ENCODE data around the gene DNAH8.
A peak's percentile ranks its signal among the peaks of the same experiment; 100 is the strongest.

Gene DNAH8

DNA sequence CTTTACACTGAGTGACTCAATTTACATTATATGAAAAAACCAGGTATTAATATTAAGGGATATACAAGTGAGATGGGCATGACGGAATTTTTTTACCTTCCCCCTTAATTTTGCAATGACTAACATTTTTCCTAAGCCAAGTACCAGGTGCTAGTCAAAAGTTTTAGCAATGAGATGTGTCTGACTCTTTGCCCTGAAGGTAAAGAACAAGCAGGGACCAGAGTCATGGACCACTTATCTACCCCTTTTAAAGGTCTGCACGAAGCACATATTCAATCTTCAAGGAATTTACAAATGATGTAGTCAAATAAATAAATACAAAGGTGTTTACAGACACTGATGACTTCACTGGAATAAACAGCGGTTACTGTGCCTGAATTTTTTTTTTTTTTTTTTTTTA lies 13.6 kb upstream of the DNAH8 start:
- no peak for DNase-seq

DNA sequence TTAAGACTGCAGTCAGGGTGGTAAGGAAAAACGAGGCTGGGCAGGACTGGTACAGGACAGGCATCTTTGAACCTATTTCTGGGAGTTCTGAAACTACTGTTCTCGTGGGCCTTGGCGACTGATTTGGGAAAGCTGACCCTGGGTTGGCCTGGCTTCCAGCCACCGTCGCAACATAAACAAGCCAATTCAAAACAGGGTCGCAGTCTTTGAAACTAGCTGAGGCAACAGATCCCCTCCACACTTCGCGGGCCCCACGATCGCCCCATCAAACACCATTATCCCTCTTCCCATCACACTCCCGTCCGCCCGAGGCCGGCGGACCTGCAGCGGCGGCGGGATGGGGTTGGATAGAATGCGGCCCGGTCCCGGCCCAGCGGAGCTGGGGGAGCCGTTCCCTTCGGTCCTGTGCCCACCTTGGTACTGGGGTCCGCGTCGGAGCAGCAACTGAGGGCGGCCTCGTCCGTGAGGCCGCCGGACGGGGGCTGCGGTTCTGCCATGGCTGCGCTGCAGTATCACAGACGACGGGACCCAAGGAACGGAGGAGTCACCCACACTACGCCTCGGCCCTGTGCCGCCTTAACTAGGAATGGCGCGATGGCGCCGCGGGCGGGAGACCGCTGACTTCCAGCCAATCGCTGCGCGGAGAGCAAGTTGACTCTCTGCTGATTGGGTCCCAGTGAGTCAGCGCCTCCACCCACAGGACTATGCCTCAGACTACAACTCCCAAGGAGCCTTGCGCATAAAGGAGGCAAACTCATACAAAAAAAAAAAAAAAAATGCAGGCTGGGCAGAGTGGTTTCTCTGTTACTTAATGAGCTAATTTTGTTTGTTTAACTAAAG lies 12.3 kb upstream of the DNAH8 start, which contains the start of gene GLO1:
Gene GLO1 (minus strand): TSS at position 588 of the 840 bp plus-strand sequence. CDS start 91 bp downstream, at position 497.
- peak; percentile 97 for DNase-seq

- DNase-seq = no peak
Observed at GRCh38 chr6:38703949-38704590, 11.0 kb upstream of the DNAH8 start.

DNA sequence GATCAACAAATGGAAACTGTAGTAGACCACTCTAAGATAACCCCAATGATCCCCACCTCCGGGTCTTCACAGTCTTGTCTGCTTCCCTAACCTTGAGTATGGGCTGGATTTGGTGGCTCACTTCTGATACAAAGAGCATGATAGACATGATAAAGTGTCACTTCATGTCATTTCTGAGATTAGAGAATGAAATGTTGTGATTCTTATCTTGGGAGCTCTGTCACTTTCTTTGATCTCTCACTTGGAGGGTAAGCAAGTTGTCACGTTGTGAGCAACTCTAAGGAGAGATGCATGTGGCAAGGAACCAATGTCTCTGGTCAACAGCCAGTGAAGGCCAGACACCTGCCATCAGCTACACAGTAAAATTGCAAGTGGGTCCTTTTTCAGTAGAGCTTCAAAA lies 9.2 kb upstream of the DNAH8 start:
- DNase-seq = no peak

DNA sequence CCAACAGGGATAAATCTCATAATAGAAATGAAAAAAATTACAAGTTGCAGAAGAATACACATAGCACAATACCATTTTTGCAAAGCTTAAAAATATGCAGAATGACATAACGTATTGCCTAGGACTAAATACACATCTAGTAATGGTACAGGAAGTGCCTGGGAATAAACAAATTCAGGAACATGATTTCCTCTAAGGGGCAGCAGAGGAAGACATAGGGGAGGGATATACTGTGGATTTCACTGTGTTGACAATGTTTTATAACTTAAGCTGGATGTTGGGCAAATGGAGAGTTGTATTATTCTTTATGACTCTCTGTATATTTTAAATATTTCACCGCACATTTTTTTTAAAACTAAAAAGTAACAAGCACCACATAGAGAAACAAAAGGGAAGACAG lies 6.6 kb upstream of the DNAH8 start:
- DNase-seq = no peak

DNA sequence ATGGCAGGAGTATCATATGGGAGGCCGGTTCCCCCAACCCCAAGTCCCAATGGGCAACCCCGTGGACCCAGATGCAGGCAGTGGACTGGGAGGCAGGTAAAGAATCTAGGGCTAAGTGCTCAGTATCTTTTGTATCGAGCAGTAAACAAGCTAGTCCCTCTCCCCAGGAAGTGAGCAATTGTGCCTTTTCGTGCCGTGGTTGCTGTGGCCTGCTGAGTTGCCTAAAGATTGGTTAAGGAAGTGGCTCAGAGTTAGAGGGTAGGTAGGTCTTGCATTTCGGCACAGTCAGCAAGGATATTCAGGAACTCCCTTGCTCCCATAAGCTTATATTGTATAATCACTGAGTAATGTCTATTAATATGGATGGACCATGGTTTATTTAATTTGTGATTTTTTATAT lies 1.3 kb upstream of the DNAH8 start:
- DNase-seq = peak; percentile 72

GRCh38 chr6:38714239-38715015 lies 684 bp upstream of the DNAH8 start:
- peak; percentile 15 for DNase-seq

DNA sequence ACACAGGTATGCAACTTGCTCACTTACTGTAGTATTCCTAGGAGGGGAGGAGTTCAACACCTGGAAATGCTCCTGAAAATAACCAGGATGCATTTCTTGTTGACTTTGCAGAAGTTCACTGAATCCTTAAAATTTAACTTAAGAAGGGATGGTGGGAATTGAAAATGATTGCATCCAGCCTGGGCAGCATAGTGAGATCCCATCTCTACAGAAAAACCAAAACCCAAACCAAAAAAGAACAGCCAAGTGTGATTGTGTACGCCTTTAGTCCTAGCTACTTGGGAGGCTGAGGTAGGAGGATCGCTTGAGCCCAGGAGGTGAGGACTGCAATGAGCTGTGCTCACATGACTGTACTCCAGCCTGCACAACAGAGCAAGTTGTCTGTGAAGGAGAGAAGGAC lies 1.7 kb downstream of the DNAH8 start:
- no peak for DNase-seq

DNA sequence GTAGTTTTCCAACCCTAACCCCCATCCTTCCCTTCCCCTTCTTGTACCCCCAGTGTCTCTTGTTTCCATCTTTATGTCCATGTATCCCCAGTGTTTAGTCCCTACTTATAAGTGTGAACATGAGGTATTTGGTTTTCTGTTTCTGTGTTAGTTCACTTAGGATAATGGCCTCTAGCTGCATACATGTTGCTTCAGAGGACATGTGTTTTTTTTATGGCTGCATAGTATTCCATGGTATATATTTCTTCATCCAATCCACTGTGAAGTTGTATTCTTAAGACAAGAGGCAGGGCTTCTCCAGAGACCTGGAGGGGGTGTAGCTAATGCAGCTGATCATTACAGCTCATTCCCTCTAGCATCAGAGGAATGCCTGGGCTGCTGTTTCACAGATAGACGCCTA lies 4.2 kb downstream of the DNAH8 start:
- no peak for DNase-seq

DNA sequence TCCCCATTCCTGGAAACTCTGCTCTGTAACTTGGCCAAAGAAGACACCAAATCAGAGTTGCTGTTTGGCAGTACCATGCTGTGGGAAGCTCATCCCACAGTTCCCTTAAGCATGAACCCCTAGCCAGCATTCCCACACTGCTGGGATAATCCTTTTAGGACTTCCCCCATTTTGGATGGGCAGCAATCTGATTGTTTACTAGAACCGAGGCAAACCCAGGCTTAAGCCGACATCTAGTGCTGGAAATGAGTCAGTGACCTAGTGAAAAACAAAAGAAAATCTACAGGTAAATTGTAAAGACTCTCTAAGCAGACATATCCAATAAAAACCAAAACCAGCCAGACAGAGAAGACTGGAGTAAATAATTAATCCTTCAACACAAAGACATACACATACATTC lies 5.2 kb downstream of the DNAH8 start:
- DNase-seq = no peak

DNA sequence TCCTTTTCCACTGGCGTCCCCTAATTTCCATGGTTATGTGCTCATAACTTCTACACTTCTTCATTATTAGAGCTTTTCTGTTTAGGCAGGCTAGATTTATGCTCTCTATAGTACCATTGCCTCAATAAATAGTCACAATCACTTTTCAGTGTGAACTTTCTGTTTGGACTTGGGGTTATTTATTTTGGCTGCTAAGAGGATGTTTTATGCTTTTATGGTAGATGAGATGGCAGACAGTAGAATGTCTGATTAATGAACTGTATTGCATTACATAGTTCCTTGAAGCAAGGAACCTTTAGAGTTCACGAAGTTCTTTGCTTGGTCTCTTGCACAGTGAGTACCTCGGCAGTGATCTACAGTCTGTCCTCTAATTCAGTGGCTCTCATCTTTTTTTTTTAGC lies 6.9 kb downstream of the DNAH8 start:
- DNase-seq = no peak

- no peak for DNase-seq
Observed at GRCh38 chr6:38722727-38723334, 7.7 kb downstream of the DNAH8 start.

GRCh38 chr6:38723783-38724182 lies 8.7 kb downstream of the DNAH8 start:
- DNase-seq = no peak

DNA sequence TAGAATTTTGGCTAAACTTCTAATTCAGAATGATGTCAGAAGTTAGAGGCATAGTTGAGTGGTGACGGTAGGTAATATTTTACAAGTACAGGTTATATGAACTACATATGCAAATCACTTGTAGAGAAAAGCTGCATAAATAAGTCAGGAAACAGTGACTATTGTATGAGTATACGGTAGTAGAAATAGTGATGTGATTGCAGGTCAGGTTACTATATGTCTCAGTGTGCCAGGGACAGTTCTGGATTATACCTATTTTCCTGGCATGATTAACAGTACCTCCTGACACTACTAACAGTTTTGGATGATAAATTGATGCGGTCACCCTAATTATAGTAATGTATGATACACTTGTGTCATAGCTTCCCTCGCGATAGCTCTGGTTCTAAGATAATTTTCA lies 9.2 kb downstream of the DNAH8 start:
- no peak for DNase-seq

DNA sequence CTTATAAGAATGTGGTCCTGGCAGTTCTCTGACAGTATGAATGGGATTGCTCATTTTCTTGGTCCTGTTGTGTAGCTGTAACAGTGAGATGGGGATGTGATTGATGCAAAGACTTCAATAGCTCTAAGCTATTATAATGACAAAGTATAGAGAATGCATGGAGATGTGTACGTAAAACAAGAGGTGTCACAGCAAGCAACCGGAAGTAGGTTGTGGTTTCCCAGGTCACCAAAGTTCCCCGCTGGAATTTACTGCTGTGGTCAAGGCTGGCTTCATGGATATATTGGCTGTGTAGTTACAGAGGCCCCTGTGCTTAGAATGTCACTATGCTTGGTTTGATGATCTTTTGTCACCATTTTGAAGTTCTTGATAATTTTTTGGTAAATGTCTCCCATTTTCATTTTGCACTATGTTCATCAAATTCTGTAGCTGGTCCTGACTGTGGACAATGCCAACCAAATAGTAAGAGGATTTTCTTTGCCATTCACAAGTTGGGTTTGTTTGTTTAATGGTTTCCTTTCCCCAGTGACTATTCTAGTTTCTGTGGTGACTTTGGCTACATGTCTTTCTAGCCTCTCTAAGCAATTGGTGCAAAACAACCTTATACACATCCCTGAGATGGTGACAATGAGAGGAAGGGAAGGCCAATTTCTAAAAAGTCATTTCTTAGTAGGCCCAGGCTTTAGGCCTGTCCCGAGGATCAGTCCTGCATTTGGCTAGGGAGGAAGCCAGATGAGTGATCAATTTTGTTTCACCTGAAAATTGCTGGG lies 10.5 kb downstream of the DNAH8 start:
- no peak for DNase-seq

DNA sequence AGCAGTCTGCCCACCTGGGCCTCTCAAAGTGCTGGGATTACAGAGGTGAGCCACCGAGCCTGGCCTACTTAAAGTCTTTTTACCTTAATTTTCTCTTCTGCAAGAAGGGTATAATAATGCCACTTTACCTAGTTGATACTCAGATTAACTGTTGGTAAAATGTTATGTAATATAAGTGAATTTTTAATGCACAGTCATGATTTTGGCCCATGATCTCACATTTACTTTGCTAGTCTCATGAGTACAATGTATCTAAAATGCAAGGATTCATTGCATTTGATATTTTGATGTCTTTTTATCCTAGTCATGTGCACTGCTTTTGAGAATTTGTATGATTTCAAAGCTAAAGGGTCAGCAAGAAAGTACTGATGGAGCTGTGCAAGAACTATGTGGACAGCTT lies 13.1 kb downstream of the DNAH8 start:
- no peak for DNase-seq

- DNase-seq = no peak
Observed at GRCh38 chr6:38730140-38730862, 15.2 kb downstream of the DNAH8 start.

GRCh38 chr6:38736951-38737350 lies 21.8 kb downstream of the DNAH8 start:
- DNase-seq = no peak

DNA sequence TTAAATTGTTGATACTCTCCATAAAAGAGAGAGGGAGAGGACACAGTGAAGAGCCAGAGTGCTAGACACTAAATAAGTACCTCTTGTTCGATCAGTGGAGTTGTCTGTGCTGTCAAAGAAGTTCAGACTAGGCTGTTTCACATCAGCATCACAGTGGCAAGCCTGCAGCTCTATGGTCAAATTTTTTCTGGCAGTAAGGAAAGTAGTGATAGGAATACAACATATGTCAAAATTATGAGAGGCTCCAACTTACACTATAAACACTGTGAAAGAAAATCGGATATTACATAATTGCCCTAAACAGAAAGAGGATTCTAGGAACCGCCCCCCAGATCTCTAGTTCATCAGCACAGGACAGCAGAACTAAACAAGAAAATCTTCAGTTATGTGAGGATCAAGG lies 23.1 kb downstream of the DNAH8 start:
- no peak for DNase-seq

GRCh38 chr6:38739532-38739931 lies 24.4 kb downstream of the DNAH8 start:
- DNase-seq = no peak

GRCh38 chr6:38749473-38749872 lies 34.4 kb downstream of the DNAH8 start:
- DNase-seq = no peak

Data from activated CD4-positive, alpha-beta T cell treated with anti-CD3 and anti-CD28 coated beads for 48 hours (primary cell).